HUES6 (cell line): ENCODE results near the gene TEPSIN.

Source experiments
- H3K27ac ChIP-seq: 2 replicates; pipeline ENCODE4 v1.7.0; 2013; ENCODE audit warnings: low read depth, mild to moderate bottlenecking, low read length, inconsistent platforms
- H3K27me3 ChIP-seq: 2 replicates; pipeline ENCODE4 v1.6.1; 2013; ENCODE audit warnings: low read length; ENCODE audit not compliant: control insufficient read depth, insufficient read depth
- H3K36me3 ChIP-seq: 2 replicates; pipeline ENCODE4 v1.6.1; 2013; ENCODE audit warnings: low read length; ENCODE audit not compliant: control insufficient read depth, insufficient read depth
- H3K4me1 ChIP-seq: 2 replicates; pipeline ENCODE4 v1.6.1; 2013; ENCODE audit warnings: low read length; ENCODE audit not compliant: control insufficient read depth, insufficient read depth
- H3K4me3 ChIP-seq: 2 replicates; pipeline ENCODE4 v1.5.1; 2013; ENCODE audit warnings: low read depth, low read length
- H3K9ac ChIP-seq: one replicate; pipeline ENCODE4 v1.6.1; 2013; ENCODE audit warnings: mild to moderate bottlenecking, low read length
- H3K9me3 ChIP-seq: 2 replicates; pipeline ENCODE4 v1.6.1; 2013; ENCODE audit warnings: low read depth, low read length; ENCODE audit not compliant: control insufficient read depth, insufficient read depth

The TEPSIN gene

GRCh38 chr17:81188491-81188840 is 50.4 kb downstream of the TEPSIN start:
- Histone ChIP-seq H3K4me1 (no peaks in the 10 kb centered on the region), H3K4me3 (no peak overlapping the region), H3K27me3 (no peaks in the 10 kb centered on the region), H3K27ac (no peak overlapping the region), H3K36me3 (peaks cover 42% of the 10 kb centered on the region), H3K9ac (no peak overlapping the region), H3K9me3 (no peaks in the 10 kb centered on the region)

DNA sequence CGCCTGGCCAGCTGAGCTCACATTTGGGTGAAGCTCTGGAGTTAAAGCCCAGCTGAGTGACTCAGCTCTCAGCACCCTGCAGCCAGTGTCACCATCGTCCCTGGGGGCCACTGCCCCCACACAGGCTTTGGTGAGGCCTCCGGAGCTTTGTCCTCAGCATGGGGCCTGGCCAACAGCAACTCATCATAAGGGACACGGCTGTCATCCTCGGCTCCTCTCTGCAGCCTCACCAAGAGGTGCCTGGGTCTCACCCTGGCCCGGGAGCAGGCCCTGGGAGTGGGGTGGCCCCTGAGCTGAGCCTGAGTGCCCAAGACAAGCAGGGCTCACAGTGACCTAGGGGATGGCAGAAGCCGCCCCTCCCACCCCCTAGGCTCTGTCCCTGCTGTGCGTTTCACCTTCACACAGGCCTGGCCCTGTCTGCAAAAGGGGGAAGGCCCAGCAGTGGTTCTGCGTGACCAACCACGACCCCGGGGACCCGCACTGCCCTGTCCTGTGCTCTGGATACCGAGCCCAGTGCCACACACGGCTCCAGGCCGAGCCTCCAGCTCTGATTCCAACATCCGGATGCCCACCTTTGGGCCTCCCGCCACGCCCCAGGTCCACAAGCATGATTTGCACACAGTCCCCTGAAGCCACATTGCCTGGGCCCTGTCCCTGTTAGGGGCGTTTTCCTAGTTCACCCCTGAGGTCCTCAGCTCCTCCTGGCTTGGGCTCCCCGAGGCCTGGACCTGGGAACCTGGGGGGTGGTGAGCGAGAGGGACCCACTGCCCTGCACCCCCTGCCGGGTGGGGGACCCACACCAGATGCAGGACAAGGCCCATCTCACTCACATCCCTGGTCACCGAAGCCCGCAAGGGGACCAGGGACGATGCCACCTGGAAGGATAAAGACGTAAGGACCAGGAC is 51.0 kb downstream of the TEPSIN start:
- H3K4me3 ChIP-seq: no peak overlapping the region
- H3K9ac ChIP-seq: no peak overlapping the region
- H3K36me3 ChIP-seq: peaks cover 38% of the 10 kb centered on the region
- H3K27ac ChIP-seq: no peak overlapping the region
- no peaks in the 10 kb centered on the region for H3K27me3 ChIP-seq
- no peaks in the 10 kb centered on the region for H3K9me3 ChIP-seq
- H3K4me1 ChIP-seq: no peaks in the 10 kb centered on the region

GRCh38 chr17:81187120-81187519 is 51.7 kb downstream of the TEPSIN start:
- no peak overlapping the region for H3K4me3 ChIP-seq
- H3K9me3 ChIP-seq: no peaks in the 10 kb centered on the region
- H3K4me1 ChIP-seq: no peaks in the 10 kb centered on the region
- no peak overlapping the region for H3K9ac ChIP-seq
- H3K36me3 ChIP-seq: peaks cover 38% of the 10 kb centered on the region
- H3K27me3 ChIP-seq: no peaks in the 10 kb centered on the region
- no peak overlapping the region for H3K27ac ChIP-seq

DNA sequence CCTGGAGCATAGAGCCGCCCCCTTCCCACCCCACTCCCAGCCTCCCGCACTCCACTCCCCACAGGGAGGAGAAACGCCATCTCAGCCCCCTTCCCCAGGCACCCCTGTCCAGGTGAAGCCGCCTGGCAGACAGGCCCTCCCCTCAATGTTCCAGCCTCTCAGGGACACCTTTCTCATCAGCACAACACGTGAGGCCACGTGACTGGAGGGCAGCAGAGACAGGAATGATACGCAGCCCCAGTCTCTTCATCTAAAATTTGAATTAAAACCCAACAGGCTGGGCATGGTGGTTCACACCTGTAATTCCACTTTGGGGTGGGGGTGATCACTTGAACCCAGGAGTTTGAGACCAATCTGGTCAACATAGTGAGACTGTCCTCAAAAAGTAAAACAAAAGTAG is 52.7 kb downstream of the TEPSIN start:
- Histone ChIP-seq H3K4me1 (no peaks in the 10 kb centered on the region), H3K36me3 (peaks cover 31% of the 10 kb centered on the region), H3K4me3 (no peak overlapping the region), H3K9me3 (no peaks in the 10 kb centered on the region), H3K9ac (no peak overlapping the region), H3K27ac (no peak overlapping the region), H3K27me3 (no peaks in the 10 kb centered on the region)

- Histone ChIP-seq H3K27me3 (no peaks in the 10 kb centered on the region), H3K36me3 (peaks cover 16% of the 10 kb centered on the region), H3K9ac (no peak overlapping the region), H3K4me1 (no peaks in the 10 kb centered on the region), H3K27ac (no peak overlapping the region), H3K4me3 (no peak overlapping the region), H3K9me3 (no peaks in the 10 kb centered on the region)
Measured at GRCh38 chr17:81184555-81184954, 54.3 kb downstream of the TEPSIN start.

DNA sequence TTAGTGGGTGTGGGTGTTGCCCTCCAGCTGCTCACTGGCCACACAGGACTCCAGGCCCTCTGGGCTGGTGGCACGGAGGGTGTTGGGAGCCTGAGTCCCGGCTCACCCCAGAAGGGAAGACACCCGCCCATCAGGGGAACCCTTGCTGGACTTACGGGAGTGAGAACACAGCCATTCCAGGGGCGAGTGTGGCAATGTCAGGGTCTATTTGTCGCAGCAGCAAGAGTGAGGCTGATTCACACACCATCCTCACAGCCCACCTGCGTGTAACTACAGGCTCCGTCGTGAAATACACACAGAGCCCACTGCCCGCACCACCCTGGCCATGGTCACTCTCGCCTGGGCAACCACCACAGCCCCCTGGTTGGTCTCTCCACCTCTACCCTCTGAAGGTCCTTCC is 55.0 kb downstream of the TEPSIN start:
- Histone ChIP-seq H3K36me3 (peaks cover 8% of the 10 kb centered on the region), H3K27me3 (no peaks in the 10 kb centered on the region), H3K9me3 (no peaks in the 10 kb centered on the region), H3K9ac (no peak overlapping the region), H3K4me3 (no peak overlapping the region), H3K4me1 (no peaks in the 10 kb centered on the region), H3K27ac (no peak overlapping the region)

- no peak overlapping the region for H3K4me3 ChIP-seq
- H3K27me3 ChIP-seq: no peaks in the 10 kb centered on the region
- no peaks in the 10 kb centered on the region for H3K4me1 ChIP-seq
- peaks cover 4% of the 10 kb centered on the region; the same call in 1 of the 2 replicates for H3K36me3 ChIP-seq
- no peaks in the 10 kb centered on the region for H3K9me3 ChIP-seq
- no peak overlapping the region for H3K9ac ChIP-seq
- H3K27ac ChIP-seq: no peak overlapping the region
Measured at GRCh38 chr17:81183316-81183715, 55.5 kb downstream of the TEPSIN start.

- Histone ChIP-seq H3K27ac (no peak overlapping the region), H3K4me1 (no peaks in the 10 kb centered on the region), H3K36me3 (no peaks in the 10 kb centered on the region), H3K27me3 (no peaks in the 10 kb centered on the region), H3K9me3 (no peaks in the 10 kb centered on the region), H3K4me3 (no peak overlapping the region), H3K9ac (no peak overlapping the region)
Measured at GRCh38 chr17:81182596-81182995, 56.3 kb downstream of the TEPSIN start.

GRCh38 chr17:81181811-81182185 is 57.1 kb downstream of the TEPSIN start:
- H3K27me3 ChIP-seq: no peaks in the 10 kb centered on the region

GRCh38 chr17:81180836-81181810 is 57.7 kb downstream of the TEPSIN start:
- Histone ChIP-seq H3K27me3 (no peaks in the 10 kb centered on the region), H3K9ac (no peak overlapping the region), H3K9me3 (no peaks in the 10 kb centered on the region), H3K36me3 (no peaks in the 10 kb centered on the region), H3K27ac (no peak overlapping the region), H3K4me3 (no peak overlapping the region), H3K4me1 (no peaks in the 10 kb centered on the region)

More at GRCh38 chr17:81181811-81182185, 57.1 kb downstream of the TEPSIN start:
- Histone ChIP-seq H3K4me3 (no peak overlapping the region), H3K4me1 (no peaks in the 10 kb centered on the region), H3K9ac (no peak overlapping the region), H3K27ac (no peak overlapping the region), H3K36me3 (no peaks in the 10 kb centered on the region), H3K9me3 (no peaks in the 10 kb centered on the region)

DNA sequence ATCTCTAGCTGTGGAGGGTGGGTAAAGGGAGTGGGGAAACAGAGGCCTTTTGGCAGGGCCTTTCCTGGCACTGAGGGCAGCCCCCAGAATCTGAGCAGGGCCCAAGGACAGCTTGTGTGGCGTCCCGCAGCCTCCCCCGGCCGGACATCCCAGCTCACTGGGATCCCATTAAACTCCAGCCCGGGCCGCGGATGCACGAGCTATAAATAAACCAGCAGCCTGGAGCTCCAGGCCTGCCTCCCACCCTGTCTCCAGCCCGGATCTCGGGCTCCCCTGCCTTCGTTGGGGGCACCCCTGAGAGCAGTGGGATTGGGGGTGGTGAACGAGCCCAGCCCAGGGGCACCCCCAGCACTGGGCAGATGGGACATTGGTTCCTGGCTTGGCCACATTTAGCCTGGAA is 59.0 kb downstream of the TEPSIN start:
- Histone ChIP-seq H3K9me3 (peaks cover 3% of the 10 kb centered on the region; the same call in 1 of the 2 replicates), H3K27ac (no peak overlapping the region), H3K9ac (no peak overlapping the region), H3K36me3 (no peaks in the 10 kb centered on the region), H3K4me3 (no peak overlapping the region), H3K4me1 (no peaks in the 10 kb centered on the region), H3K27me3 (no peaks in the 10 kb centered on the region)
